NCI-H1092 treated with DMSO at 0.1 percent for 48 hours (cell line): Measurements from ENCODE around the gene KLHL20.
"Not testable (repeated sequence)": the region's sequence is repeated elsewhere in the genome, so short reads cannot be mapped to it uniquely, and the experiment has no call there.

Experiments used
- DNase-seq: peaks from one replicate; lab custom pipeline; 2025; lab: John Stamatoyannopoulos, UW

Gene KLHL20

DNA sequence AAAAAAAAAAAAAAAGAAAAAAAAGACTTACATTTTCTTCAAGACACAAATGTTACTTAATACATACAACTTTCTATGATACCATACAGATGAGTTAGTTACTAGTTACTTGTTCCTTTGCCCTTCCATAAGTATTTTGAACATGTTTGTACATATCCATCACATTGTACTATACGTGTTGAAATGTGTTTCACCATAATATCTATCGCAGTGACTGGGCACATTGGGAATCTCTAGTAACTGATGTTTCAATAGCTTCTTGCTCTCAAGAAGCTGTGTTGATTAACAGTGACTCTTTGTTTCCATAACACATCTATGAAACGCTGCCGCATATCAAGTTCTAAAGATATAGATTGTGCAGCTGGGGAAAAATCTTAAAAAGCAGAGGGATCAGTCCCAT is 42.9 kb downstream of the KLHL20 start:
- DNase-seq: no peak

DNA sequence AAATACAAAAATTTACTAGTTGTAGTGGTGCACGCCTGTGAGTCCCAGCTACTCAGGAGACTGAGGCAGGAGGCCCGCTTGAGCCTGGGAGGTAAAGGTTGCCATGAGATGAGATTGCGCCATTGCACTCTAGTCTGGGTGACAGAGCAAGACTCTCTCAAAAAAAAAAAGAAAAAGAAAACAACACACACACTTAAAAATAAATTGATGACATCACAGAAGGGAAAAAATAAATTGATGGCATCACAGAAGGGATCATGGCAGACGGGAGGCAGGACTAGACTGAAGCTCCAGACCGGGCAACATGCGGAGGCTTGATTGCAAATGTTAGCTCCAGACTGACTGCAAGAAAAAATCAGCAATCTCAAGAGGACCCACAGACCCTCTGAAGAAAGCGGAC is 43.3 kb downstream of the KLHL20 start:
- DNase-seq: no peak

DNA sequence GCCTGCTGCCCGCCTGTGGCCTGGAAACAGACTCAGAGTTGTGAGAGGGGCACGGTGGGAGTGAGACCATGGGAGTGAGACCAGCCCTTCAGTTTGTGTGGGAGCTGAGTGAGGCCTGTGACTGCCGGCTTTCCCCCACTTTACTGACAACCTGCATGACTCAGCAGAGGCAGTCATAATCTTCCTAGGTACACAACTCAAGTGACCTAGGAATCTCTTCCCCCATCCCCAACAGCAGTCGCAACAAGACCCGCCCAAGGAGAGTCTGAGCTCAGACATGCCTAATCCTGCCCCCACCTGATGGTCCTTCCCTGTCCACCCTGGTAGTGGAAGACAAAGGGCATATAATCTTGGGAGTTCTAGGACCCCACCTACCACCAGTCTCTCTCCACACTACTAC is 44.2 kb downstream of the KLHL20 start:
- DNase-seq: no peak

DNA sequence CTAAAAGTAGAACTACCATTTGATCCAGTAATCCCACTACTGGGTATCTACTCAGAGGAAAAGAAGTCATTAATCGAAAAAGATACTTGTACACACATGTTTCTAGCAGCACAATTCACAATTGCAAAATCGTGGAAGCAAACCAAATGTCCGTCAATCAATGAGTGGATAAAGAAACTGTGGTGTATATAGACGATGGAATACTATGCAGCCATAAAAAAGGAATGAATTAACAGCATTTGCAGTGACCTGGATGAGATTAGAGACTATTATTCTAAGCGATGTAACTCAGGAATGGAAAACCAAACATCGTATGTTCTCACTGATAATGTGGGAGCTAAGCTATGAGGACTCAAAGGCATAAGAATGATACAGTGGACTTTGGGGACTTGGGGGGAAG is 49.5 kb downstream of the KLHL20 start:
- DNase-seq: not testable (repeated sequence)

DNA sequence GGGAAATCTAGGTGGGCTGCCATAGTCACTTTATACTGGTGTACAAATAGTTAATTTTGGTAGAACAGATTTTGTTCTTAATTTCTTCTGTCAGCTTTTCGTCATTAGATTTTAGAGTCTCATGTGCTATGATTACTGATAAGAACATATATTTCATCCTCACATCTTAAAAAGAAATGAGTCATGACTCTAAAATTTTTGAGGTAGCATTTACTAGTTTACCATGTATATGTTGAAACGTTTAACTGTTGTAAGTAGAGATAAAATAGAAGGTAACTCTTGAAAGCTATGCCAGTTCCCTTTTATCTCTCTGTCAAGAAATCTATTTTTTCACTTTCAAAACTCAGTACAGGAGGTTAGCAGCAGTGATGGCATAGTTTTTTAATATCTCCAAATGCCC is 53.4 kb downstream of the KLHL20 start:
- no peak for DNase-seq

DNA sequence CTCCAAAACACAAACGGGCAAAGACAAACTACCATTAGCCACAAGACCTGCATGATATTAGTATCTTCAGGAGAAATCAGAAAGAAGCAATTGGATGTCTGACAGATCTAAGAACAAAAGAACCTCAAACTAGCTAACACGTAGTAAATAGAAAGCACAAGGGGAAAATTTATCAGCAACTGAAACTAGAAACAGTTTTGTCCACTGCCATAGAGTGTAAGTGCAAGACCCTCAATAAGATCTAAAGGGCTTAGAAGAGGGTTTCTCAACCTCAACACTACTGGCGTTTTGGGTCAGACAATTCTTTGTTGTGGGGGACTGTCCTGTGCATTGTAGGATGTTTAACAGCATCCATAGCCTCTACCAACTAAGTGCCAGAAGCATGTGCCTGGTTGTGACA is 54.0 kb downstream of the KLHL20 start:
- no peak for DNase-seq

DNA sequence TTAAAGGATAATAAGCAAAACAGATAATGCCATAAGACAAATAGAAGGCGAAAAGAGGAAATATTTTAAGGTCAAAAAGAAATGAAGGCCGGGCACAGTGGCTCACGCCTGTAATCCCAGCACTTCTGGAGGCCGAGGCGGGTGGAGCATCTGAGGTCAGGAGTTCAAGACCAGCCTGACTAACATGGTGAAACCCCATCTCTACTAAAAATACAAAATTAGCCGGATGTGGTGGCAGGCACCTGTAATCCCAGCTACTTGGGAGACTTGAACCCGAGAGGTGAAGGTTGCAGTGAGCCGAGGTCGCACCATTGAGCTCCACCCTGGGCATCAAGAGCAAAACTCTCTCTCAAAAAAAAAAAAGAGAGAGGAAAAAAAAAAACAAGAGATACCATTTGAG is 55.5 kb downstream of the KLHL20 start:
- DNase-seq: not testable (repeated sequence)

DNA sequence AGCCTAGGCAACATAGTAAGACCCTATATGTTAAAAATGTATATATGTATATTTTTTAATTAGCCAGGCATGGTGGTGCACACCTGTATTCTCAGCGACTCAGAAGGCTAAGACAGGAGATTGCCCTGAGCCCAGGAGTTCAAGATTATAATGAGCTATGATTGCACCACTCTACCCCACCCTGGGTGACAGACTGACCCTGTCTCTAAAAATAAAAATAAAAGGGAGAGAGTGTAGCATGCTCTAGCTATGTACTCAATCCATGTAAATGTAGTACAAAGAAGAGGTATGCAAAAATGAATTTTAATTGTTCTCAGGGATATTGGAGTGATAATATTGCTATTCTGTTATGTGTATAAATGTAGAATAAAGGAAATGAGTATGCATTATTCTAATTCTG is 56.8 kb downstream of the KLHL20 start:
- no peak for DNase-seq

DNA sequence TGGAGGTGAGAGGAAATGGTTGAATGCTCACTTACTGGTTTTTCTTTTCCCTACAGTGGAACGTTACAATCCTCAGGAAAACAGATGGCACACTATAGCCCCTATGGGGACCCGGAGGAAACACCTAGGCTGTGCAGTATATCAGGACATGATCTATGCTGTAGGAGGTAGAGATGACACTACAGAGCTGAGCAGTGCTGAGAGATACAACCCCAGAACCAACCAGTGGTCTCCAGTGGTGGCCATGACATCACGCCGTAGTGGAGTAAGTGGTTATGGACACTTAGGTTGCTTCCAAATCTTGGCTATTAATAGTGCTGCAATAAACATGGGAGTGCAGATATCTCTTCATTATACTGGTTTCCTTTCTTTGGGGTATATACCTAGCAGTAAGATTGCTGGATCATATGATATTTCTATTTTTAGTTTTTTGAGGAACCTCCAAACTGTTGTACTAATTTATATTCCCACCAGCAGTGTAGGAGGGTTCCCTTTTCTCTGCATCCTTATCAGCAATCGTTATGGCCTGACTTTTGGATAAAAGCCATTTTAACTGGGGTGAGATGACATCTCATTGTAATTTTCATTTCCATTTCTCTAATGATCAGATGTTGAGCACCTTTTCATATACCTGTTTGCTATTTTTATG is 60.9 kb downstream of the KLHL20 start:
- DNase-seq: no peak

DNA sequence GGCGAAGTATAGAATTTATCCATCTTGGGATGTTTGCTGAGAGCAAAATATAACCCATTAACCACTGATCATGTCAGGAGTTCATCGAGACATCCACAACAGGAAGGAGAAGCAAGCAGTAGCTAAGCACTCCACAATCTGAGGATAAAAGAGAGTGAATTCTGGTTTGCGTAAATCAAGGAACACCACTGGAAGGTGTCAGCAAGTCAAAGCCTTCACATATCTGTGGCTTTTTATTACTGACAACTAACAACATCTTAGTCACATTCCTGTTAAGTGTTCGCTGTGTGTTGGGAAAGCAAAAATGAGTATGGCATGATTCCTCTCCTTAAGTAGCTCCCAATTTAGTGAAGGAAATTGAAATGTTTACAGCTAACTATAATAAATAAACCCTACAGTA is 65.2 kb downstream of the KLHL20 start:
- no peak for DNase-seq

DNA sequence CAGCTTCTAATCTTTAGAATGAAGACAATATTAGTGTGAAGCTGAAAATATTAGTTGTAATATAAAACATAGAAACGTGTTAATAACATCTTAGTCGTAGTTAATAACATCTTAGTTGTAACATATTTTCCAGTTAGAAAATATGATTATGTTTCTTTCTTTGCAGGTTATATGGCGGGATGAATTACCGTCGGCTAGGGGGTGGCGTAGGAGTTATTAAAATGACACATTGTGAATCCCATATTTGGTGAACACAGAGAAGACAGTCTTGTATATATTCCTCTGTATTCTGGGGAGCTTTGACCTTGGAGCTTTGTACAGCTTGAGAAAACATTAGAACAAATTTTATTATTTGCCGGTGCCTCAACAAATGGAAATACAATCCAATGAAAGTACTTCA is 70.2 kb downstream of the KLHL20 start:
- no peak for DNase-seq

DNA sequence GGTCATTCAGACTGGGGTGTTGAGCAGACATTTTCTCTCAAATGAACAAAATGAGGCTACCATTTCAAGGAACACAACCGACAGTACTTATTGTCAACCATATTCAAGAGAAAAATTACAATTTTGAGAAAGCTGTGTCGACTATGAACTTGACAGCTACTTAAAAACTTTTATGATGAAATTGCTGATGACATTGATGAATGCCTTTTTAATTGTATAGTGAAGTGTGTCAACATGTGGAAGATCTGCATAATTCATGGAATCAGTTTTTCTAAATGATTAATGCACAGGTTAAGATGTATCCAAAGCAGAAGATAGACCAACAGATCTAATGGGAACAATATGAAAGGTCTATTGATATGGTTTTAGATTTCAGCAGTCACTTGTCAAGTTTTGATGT is 75.1 kb downstream of the KLHL20 start:
- no peak for DNase-seq

DNA sequence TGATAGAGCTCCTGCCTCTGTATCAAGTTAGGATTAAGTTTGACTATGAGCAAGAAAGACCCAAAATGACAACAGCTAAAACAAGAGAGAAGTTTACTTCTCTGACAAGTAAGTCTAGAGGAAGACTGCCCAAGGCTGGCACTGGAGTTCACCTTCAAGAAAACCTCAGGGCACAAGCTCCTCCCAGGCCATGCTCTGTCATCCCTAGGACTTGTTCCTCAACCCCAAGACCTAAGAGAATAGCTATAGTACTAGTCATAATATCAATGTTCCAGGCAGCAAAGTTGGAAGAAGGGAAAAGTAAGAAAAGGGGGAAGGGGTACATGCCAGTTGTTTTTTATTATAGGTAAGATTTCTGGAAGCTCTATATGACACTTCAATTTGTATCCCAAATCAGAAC is 83.3 kb downstream of the KLHL20 start:
- DNase-seq: no peak

DNA sequence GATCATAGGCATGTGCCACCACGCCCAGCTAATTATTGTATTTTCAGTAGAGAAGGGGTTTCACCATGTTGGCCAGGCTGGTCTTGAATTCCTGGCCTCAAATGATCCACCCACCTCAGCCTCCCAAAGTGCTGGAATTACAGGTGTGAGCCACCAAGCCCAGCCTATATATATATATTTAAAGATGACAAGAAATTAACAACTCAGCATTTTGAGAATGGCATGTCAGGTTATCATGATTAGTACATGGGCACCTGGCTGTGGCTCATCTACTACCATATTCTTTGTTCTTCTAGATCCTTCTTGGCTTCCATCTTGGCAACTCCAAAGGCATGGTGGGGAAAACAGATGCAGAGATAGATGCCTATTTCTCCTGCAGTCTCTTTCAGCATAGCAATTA is 85.2 kb downstream of the KLHL20 start:
- DNase-seq: not testable (repeated sequence)

DNA sequence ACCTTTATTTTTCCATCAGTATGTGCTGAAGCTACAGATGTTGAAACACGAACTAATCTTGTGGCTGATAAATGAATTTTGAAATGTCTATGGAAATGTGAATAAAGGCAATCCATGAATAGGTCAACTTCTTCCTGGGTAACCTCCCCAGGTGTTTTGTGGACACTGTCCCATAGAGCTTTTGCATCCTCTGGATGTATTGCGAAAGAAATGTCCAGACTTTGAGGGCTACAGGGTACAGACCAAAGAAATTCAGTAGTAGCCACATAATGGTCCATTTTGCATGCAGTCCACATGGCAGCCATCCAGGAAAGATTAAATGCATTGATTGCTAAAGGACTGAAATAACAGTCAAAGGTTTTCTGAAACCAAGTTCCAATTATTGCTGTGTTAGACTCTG is 88.2 kb downstream of the KLHL20 start:
- no peak for DNase-seq

DNA sequence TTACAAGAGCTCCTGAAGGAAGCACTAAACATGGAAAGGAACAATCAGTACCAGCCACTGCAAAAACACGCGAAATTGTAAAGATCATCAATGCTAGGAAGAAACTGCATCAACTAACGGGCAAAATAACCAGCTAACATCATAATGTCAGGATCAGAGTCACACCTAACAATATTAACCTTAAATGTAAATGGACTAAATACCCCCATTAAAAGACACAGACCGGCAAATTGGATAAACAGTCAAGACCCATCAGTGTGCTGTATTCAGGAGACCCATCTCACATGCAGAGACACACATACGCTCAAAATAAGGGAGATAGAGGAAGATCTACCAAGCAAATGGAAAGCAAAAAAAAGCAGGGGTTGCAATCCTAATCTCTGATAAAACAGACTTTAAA is 98.9 kb downstream of the KLHL20 start:
- DNase-seq: not testable (repeated sequence)

DNA sequence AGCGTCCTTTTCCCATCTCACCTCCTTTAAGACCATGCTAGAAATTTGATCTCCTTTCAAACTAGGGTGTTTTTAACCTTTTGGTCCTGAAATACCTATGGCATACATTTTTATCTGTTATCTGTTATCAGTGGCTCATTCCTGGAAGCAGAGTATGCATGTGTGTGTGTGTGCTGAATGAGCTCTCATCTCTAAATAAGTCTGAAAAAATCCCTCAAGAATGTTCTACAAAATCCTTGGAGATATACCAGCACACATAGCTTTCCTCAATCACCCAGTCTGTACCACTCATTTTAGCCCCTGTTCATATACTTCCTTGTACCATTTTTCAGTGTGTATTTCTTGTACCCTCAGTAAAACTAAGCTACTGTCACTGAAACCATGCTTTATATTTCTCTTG is 103.7 kb downstream of the KLHL20 start:
- no peak for DNase-seq

DNA sequence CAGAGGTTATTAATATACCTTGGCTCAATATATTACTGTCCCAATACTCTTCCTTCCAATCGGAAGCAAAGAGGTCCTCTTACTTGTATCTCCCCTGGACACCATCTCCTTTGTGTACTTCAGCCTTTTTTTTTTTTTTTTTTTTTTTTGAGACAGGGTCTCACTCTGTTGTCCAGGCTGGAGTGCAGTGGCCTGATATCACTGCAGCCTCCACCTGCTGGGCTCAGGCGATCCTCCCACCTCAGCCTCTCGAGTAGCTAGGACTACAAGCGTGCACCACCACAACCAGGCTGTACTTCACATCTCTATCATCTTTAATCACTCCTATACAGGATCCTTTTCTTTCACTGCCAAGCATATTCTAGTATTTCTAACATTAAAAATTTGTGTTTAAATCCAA is 106.9 kb downstream of the KLHL20 start:
- DNase-seq: no peak

DNA sequence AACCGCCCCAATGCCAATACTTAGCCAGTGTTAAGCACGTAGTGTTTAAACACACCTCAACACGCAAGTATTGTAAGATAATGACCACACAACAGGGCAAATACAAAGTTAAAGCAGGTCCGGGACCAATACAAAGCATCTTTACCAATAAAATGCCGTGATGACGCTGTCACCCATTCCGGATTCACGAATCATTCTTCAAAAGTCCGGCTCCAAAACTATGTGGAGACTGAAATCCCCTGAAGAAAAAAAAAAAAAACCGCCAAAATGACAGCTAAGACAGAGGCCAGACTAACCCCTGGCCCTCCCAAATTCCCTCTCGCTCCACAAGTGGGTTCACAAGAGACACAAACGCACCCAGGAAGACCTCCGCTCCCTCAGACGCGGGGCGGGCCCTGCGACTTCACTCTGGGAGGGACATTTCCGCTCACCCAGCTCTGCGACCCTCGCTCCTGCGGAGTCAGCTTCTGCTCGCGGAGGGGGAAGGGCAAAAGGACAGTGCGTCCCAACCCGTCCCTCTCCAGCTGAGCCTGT is 109.1 kb downstream of the KLHL20 start:
- DNase-seq: no peak

DNA sequence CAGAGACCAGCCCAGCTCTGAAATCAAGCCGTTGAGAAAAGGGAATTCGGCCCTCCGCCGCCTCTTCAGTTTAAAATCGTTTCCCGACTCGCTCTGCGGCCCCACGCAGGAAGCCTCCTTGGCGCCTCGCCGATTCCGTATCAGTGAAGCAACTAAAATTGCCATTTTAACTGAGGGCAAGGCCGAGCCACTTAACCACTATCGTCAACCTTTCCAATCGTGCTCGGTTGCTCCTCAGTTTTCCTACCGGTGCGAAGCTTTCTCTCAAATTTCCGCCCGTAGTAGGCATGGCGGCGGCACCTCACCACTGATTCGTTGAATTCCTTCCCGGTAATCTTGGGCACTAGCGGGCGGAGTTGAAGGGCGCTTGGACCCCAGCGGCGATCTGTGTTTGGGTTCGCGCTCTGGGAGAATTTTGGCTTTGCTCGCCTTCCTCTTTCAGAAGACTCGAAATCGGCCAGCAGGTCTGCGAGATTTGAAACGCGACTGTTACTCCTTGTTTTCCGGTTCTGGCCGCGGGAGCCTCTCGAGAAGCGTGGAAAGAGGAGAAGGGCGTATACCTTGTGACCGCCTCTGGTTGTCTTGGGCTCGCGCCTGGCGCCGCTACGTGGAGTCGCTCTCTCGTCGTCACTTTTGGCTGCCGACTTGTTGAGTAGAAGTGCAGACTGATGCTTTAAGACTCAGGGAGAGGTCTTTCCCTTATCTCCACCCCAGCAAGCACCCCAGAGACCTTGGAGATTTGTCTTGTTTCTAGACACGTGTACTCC is 109.7 kb downstream of the KLHL20 start, which contains the start of the genes CENPL and DARS2:
Gene CENPL, minus strand, starts transcription at position 569 of the 767 bp plus-strand sequence. CDS start 13,584 bp downstream, outside the sequence.
Gene DARS2, plus strand, starts transcription at position 359 of the 767 bp plus-strand sequence. CDS start 557 bp downstream, outside the sequence.
- peak; percentile 100 for DNase-seq

DNA sequence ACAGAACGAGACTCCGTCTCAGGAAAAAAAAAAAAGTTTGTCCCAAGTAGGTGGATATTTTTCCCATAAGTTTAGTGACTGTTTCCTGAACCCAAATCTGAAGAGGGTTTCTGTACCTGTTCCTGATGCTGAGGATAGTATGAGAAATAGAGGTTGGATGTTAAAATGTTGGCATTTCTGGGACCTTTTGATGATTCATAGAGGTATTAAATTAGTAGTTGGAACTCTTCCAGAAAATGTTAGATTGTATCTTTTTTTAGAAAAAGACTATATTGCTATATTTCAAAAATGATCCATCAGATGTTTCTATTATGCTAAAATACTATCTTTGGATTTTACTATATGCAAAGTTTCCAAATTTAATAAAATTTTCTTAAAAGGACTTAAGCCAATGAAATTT is 112.8 kb downstream of the KLHL20 start:
- no peak for DNase-seq

DNA sequence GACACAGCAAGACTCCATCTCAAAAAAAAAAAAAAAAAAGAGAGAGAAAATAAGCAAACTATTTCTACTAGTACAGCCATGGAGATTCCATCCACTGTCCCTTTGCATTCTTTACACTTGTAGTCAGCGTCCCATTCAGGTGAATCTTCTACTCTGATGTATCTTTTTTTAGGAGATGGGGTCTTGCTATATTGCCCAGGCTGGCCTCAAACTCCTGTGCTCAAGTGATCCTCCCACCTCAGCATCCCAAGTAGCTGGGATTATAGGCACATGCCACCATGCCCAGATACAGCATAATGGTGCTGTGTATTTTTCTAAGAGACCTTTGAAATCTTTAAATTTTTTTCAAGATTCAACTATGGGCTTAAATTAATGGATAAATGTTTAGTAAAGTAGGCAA is 118.0 kb downstream of the KLHL20 start:
- no peak for DNase-seq
